Activated CD4-positive, alpha-beta memory T cell treated with anti-CD3 and anti-CD28 coated beads for 36 hours (primary cell): ENCODE results near the gene PCSK2. TPM values are rescaled to one million over a fixed set of nuclear protein-coding genes. Genes with fewer than 3 reads are reported as not detected.

Experiments
- CTCF ChIA-PET: fragments of 350-600 bp; sonication (Branson Sonifier 250); formaldehyde crosslinking; loops from one replicate; lab custom pipeline; 2021; ENCODE audit warnings: antibody characterized with exemption, inconsistent platforms; lab: Charles Lee
- POLR2A ChIA-PET: fragments of 350-600 bp; sonication (Branson Sonifier 250); formaldehyde crosslinking; loops from one replicate; lab custom pipeline; 2021; ENCODE audit warnings: antibody characterized with exemption; lab: Charles Lee
- DNase-seq: peaks from one replicate; pipeline ENCODE4 v3.0.0-alpha.2; 2020
- H3K27ac Mint-ChIP-seq: one replicate; pipeline ENCODE4 v1.8.0; 2021; ENCODE audit warnings: mixed read lengths
- H3K27me3 Mint-ChIP-seq: one replicate; pipeline ENCODE4 v1.8.0; 2021; ENCODE audit warnings: mixed read lengths
- H3K36me3 Mint-ChIP-seq: one replicate; pipeline ENCODE4 v1.8.0; 2021; ENCODE audit warnings: mixed read lengths
- H3K4me1 Mint-ChIP-seq: one replicate; pipeline ENCODE4 v1.8.0; 2021; ENCODE audit warnings: low read depth, mixed read lengths
- H3K4me3 Mint-ChIP-seq: one replicate; pipeline ENCODE4 v1.8.0; 2021; ENCODE audit warnings: mild to moderate bottlenecking, mixed read lengths
- H3K9me3 Mint-ChIP-seq: one replicate; pipeline ENCODE4 v1.8.0; 2021; ENCODE audit warnings: mixed read lengths
- intact Hi-C: fragments of 100-400 bp; cut with micrococcal nuclease; formaldehyde crosslinking; loops from one replicate; pipeline ENCODE4 v1.15.1; 2023
- total RNA-seq, 2 experiments: library from RNA; stranded (reverse); gene quantifications; one replicate each; pipeline ENCODE4 v1.2.3, GENCODE V29; 2021

PCSK2 gene
- total RNA-seq, 2 experiments from 2014 or later, result not detected

DNA sequence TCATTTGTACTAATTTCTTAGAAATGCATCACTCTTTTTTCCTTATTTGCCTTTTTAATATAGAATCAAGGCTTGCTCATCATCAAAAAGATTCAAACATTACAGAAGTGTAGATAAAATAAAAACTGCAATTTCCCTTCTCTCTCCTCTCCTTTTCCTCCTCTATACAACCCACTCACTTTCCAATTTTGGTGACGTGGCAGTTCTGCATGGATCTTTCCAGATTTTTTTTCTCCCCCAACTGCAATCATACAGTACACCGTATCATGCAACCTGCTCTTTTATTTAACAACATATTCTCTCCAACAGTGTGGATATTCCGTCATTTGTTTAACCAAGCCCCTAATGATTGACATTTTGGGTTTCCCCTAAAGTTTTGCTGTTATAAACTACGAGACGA is 163.8 kb downstream of the PCSK2 start:
- no peaks in the 10 kb centered on the region for H3K9me3 Mint-ChIP-seq
- H3K36me3 Mint-ChIP-seq, result no peaks in the 10 kb centered on the region
- no peaks in the 10 kb centered on the region for H3K4me1 Mint-ChIP-seq
- peaks cover 7% of the 10 kb centered on the region for H3K27me3 Mint-ChIP-seq
- H3K27ac Mint-ChIP-seq, result no peak overlapping the region
- POLR2A ChIA-PET, result no interaction called here
- intact Hi-C loops, result no loop called here
- no peak overlapping the region for H3K4me3 Mint-ChIP-seq
- DNase-seq, result no peak
- CTCF ChIA-PET, result no interaction called here

DNA sequence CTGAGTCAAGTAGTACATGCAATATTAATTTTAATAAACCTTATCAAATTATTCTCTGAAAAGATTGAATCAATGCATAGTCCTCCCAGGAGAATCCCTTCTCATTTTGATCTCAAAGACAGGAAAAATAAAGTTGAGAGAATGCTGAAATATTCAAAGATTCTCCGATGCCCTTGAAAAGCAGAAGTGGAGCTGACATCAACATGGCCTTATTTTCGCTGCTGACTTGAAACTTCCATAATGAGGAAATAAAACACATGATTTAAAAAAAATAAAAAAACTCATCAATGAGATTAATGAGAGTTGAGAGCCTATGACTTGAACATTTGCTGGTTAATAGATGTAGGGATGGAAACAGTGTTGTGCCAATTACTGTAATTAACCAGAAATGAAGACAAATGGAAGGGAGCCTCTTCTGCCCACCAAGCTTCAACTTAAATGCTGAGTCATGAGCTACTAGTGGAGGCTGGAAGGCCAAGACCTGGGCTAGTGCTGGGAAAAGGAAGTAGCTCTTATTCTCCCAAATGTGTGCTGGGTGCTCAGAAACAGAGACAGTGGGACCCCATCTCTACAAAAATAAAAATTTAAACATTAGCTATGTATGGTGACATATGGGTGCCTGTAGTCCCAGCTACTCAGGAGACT is 164.4 kb downstream of the PCSK2 start:
- no peak for DNase-seq
- Mint-ChIP-seq H3K27me3 (peaks cover 7% of the 10 kb centered on the region), H3K4me1 (no peaks in the 10 kb centered on the region), H3K27ac (no peak overlapping the region), H3K36me3 (no peaks in the 10 kb centered on the region), H3K9me3 (no peaks in the 10 kb centered on the region), H3K4me3 (no peak overlapping the region)
- ChIA-PET POLR2A (no interaction called here), CTCF (interaction anchor here (0.9 to 1.1 kb wide), 2 partner anchors 15 to 41 kb away, joined by 3 read pairs; no protein-coding TSS in a partner anchor)
- intact Hi-C loops, result no loop called here

DNA sequence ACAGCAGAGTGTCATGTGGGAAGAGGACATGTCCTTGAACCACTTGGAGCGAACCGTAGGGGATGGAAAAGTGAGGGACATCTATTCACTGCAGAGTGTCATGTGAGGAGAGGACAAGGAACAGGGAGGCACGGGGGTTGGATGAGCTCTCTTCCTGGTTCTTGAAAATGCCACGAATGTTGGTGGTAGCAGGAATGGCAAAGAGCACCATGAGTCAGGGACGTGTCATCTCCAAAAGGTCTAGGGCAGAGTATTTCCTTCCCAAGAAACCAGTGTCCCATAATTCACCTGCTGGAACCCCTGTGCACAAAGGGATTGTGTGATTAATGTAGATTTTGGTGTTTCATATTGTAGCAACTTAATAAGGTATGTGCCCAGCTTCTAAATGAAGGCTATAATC is 167.6 kb downstream of the PCSK2 start:
- H3K4me1 Mint-ChIP-seq, result no peaks in the 10 kb centered on the region
- no peak overlapping the region for H3K4me3 Mint-ChIP-seq
- intact Hi-C loops, result no loop called here
- no peak overlapping the region for H3K27ac Mint-ChIP-seq
- CTCF ChIA-PET, result interaction anchor here (1.0 kb wide), 1 partner anchor 590 kb away, joined by 3 read pairs; no protein-coding TSS in a partner anchor
- H3K27me3 Mint-ChIP-seq, result peaks cover 4% of the 10 kb centered on the region
- POLR2A ChIA-PET, result no interaction called here
- H3K9me3 Mint-ChIP-seq, result no peaks in the 10 kb centered on the region
- no peak for DNase-seq
- no peaks in the 10 kb centered on the region for H3K36me3 Mint-ChIP-seq

DNA sequence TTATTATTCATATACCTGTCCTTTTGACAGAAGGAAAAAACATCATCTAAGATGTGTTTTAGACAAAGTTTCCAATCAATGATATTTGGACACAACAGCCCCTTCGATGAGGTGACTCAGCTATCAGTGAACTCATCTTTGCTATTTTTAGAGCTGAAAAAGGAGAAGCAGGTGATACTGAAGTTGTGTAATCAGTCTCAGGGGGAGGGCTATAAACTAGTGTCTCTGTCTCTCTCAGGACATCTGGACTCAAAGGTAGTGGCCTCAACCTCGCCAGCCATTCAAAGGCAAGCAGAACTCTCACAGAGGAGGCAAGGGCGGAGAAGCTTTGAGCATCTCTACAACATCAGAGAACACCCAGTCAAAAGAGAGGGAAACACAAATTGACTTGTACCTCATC is 168.9 kb downstream of the PCSK2 start:
- Mint-ChIP-seq H3K27ac (no peak overlapping the region), H3K36me3 (no peaks in the 10 kb centered on the region)
- CTCF ChIA-PET, result interaction anchor here (1.1 kb wide), 1 partner anchor 36 kb away, joined by 5 read pairs; no protein-coding TSS in a partner anchor

DNA sequence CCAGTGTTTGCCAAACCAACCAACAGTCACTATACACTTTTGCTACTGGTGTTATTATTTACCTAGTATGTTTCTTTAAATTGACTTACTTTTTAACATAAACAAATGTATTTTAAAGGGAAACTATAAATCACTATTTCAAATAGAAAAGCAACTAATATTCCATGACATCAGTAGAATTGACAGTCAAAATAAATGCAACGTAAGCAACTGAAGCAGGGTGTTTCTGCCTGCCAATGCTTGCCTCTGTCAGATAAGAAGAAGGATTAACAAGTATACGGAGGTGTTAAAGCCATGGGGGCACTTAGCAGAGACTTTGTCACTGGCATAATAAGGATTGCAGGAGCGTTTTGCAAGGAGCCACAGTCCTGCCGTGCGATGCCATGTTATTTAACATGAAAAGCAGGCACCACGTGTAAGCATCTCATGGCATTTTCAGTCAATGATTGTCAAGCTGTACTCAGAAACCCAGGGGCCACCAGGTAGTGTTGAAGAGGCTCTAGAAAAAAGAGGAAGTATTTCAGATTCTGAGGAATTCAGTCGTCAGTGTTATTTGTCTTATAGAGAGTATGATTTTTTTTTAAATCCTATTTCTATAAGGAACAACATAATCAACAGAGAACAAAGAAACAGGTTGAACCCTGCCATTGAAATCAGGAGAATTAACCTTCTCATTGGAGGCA is 172.6 kb downstream of the PCSK2 start:
- Mint-ChIP-seq H3K4me1 (no peaks in the 10 kb centered on the region), H3K27ac (no peak overlapping the region), H3K36me3 (no peaks in the 10 kb centered on the region), H3K9me3 (no peaks in the 10 kb centered on the region), H3K27me3 (peaks cover 4% of the 10 kb centered on the region), H3K4me3 (no peak overlapping the region)
- CTCF ChIA-PET, result no interaction called here
- POLR2A ChIA-PET, result no interaction called here
- no peak for DNase-seq
- intact Hi-C loops, result no loop called here

More for the DNA sequence above, 168.9 kb downstream of the PCSK2 start:
- no peak for DNase-seq
- intact Hi-C loops, result no loop called here
- no peaks in the 10 kb centered on the region for H3K4me1 Mint-ChIP-seq
- H3K4me3 Mint-ChIP-seq, result no peak overlapping the region
- H3K27me3 Mint-ChIP-seq, result peaks cover 2% of the 10 kb centered on the region
- H3K9me3 Mint-ChIP-seq, result no peaks in the 10 kb centered on the region
- POLR2A ChIA-PET, result no interaction called here

DNA sequence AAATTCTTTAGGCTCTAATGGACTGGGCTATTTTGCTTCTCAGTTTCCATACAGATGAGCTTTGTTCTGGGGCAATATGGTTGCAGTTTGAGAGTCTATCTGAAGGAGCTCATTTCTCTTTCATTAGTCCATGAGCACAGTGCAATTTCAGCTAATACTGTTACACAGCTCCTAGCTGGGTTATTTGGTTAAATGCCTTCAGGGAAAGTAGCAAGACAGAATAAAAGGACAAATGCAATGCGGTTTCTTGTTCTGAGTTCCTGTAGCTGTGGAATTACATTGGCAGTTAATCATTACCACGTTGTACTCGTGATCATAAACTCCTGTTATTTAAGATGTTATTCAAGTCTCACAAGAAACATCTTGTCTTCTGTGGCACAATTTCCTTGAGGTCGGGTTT is 176.6 kb downstream of the PCSK2 start:
- CTCF ChIA-PET, result no interaction called here
- no peaks in the 10 kb centered on the region for H3K9me3 Mint-ChIP-seq
- no peaks in the 10 kb centered on the region for H3K4me1 Mint-ChIP-seq
- H3K27me3 Mint-ChIP-seq, result peaks cover 3% of the 10 kb centered on the region
- H3K27ac Mint-ChIP-seq, result no peak overlapping the region
- POLR2A ChIA-PET, result no interaction called here
- no peak for DNase-seq
- intact Hi-C loops, result no loop called here
- no peak overlapping the region for H3K4me3 Mint-ChIP-seq
- H3K36me3 Mint-ChIP-seq, result no peaks in the 10 kb centered on the region

DNA sequence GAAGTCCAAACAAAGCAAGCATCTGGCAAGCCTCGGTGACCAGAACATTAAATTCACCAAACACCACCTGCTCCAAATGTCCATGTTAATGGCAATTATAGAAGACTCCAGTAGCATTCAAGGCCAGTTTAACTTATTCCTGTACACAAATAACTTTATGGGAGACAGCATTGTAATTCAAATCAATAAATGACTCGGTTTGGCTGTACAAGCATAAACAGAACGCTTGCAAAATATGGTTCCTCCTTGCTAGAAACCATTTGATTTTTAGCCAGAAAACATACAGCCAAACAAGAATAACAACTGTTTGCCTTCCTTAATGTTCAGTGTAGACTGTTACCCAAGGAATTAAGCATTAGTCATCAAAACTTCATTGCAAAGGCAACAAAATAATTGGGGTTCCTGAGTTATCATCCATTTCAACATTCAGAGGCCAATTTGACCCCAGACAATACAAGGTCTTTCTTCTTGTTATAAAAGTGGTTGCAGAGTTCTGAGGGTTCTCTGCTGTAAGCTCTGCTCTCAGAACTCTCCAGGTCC is 179.3 kb downstream of the PCSK2 start:
- Mint-ChIP-seq H3K9me3 (no peaks in the 10 kb centered on the region), H3K27ac (no peak overlapping the region), H3K4me3 (no peak overlapping the region), H3K36me3 (no peaks in the 10 kb centered on the region), H3K27me3 (peaks cover 3% of the 10 kb centered on the region), H3K4me1 (no peaks in the 10 kb centered on the region)
- CTCF ChIA-PET, result no interaction called here
- intact Hi-C loops, result no loop called here
- POLR2A ChIA-PET, result no interaction called here
- DNase-seq, result no peak

DNA sequence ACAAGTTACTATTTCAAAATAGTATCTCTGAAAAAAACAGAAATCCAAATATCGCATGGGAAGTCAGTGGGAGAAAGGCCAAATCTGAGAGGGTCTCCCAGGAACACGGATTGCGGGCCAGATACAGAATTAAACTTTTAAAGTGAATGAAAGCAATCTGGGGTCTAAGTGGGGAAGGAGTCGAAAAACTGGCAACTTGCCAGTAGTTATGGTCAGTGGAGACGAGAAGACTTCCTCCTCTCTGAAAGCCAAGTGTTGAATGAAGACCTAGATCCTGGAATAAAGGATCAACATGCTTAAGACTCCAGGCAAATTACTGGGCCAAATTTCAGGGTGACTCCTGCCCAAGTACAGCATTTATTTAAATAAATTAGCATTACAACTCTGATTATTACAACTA is 180.7 kb downstream of the PCSK2 start:
- Mint-ChIP-seq H3K4me1 (no peaks in the 10 kb centered on the region), H3K27me3 (peaks cover 5% of the 10 kb centered on the region), H3K4me3 (no peak overlapping the region), H3K9me3 (peaks cover 2% of the 10 kb centered on the region), H3K27ac (no peak overlapping the region), H3K36me3 (no peaks in the 10 kb centered on the region)
- no peak for DNase-seq
- ChIA-PET CTCF (no interaction called here), POLR2A (no interaction called here)
- intact Hi-C loops, result no loop called here

DNA sequence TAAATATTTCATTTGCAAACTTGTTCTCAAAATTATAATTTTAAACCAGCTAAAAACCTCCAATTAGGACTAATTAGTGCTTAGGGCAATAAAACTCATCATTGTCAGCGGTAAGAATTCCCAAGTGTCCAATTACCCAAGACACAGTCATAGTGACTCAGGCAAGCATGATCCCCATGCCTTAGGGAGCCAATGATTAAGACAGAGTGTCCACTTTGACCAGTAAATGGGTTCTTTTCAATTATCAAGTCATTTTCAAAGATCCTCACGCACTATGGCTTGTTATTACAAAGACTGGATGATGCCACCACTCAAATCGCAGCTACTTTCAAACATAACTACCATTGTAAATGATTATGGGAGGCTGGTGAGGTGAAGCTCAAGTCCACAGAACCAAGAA is 190.4 kb downstream of the PCSK2 start:
- intact Hi-C loops, result no loop called here
- peaks cover 22% of the 10 kb centered on the region for H3K9me3 Mint-ChIP-seq
- no peaks in the 10 kb centered on the region for H3K4me1 Mint-ChIP-seq
- ChIA-PET POLR2A (no interaction called here), CTCF (interaction anchor here (1.4 kb wide), 1 partner anchor 14 kb away, joined by 3 read pairs; no protein-coding TSS in a partner anchor)
- peaks cover 11% of the 10 kb centered on the region for H3K27me3 Mint-ChIP-seq
- H3K27ac Mint-ChIP-seq, result no peak overlapping the region
- DNase-seq, result no peak
- no peak overlapping the region for H3K4me3 Mint-ChIP-seq
- peaks cover 2% of the 10 kb centered on the region for H3K36me3 Mint-ChIP-seq

DNA sequence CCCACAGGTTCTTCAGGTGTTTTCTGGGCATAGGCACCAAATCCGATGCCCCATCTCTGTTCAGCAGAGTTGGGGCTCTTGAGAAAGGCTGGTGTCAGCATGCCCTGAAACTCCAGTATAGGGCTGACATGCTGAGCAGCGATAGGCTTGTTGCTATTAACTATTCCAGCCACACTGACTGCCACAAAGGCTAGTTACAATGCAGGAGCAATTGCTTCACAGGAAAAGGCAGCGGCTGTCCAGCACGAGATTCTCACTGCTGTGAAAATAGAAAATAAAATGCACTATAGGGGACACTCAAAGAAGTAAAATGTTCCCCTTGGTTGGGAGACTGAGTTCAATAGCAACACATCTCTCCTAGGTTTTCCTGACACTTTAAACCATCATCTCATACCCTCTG is 191.9 kb downstream of the PCSK2 start:
- H3K4me3 Mint-ChIP-seq, result no peak overlapping the region
- no peak for DNase-seq
- peaks cover 2% of the 10 kb centered on the region for H3K36me3 Mint-ChIP-seq
- no peaks in the 10 kb centered on the region for H3K4me1 Mint-ChIP-seq
- POLR2A ChIA-PET, result no interaction called here
- intact Hi-C loops, result no loop called here
- H3K9me3 Mint-ChIP-seq, result peaks cover 18% of the 10 kb centered on the region
- peaks cover 8% of the 10 kb centered on the region for H3K27me3 Mint-ChIP-seq
- CTCF ChIA-PET, result interaction anchor here (0.9 to 4.1 kb wide), 2 partner anchors 13 to 341 kb away, joined by 3 to 31 read pairs; no protein-coding TSS in a partner anchor
- H3K27ac Mint-ChIP-seq, result no peak overlapping the region

DNA sequence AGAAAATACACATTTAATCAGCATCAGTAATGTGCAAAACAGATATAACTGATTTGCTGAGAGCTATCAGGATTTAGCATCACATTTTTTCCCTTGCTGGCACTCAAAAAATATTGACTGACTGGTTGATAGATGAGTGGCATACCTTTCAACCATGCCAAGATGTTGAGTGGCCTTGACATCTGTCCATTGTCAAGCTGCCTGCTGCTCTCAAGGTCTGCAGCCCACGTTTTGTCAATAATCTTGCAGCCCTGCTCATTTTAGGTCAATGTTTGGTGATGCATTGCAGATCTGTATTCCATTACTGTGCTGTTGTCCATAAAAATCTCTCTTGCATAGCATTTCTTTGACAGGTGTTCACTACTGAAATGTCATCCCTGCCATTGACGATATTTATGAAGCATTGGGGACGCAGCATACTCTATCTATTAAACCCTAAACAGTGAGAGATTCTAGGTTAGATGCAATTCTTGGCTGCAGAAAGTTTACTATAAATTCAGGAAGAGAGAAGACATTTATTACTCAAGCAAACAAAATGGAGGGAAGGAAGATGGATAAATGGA is 192.7 kb downstream of the PCSK2 start:
- ChIA-PET POLR2A (no interaction called here), CTCF (interaction anchor here (0.9 to 4.1 kb wide), 2 partner anchors 12 to 342 kb away, joined by 3 to 31 read pairs; no protein-coding TSS in a partner anchor)
- no peak for DNase-seq
- Mint-ChIP-seq H3K27me3 (peaks cover 8% of the 10 kb centered on the region), H3K27ac (no peak overlapping the region), H3K9me3 (peaks cover 11% of the 10 kb centered on the region), H3K4me3 (no peak overlapping the region), H3K36me3 (peaks cover 2% of the 10 kb centered on the region), H3K4me1 (no peaks in the 10 kb centered on the region)
- intact Hi-C loops, result no loop called here

DNA sequence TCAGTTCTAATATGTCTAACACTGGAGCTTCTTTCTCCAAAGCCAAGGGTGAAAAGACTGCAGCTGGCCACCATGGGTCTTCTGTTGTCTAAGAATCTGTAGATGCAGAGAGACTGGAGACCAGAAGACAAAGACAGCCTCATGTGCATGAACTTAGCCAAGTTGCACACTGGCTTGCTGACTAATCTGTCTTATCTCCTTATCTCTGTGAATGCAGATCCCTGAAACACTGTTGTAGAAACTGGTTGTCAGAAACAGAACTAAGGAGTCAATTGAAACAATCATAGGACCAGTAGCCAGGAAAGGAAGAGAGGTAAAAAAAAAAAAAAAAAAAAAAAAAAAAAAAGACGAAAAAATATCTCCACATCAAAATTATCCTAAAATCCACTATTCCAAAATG is 194.7 kb downstream of the PCSK2 start:
- DNase-seq, result no peak
- no peaks in the 10 kb centered on the region for H3K4me1 Mint-ChIP-seq
- intact Hi-C loops, result no loop called here
- POLR2A ChIA-PET, result no interaction called here
- H3K36me3 Mint-ChIP-seq, result no peaks in the 10 kb centered on the region
- no peak overlapping the region for H3K4me3 Mint-ChIP-seq
- no peak overlapping the region for H3K27ac Mint-ChIP-seq
- peaks cover 7% of the 10 kb centered on the region for H3K27me3 Mint-ChIP-seq
- CTCF ChIA-PET, result interaction anchor here (4.1 kb wide), 1 partner anchor 10 kb away, joined by 31 read pairs; no protein-coding TSS in a partner anchor
- no peaks in the 10 kb centered on the region for H3K9me3 Mint-ChIP-seq
